ENCODE results near the gene EFCAB8.

The EFCAB8 gene

DNA sequence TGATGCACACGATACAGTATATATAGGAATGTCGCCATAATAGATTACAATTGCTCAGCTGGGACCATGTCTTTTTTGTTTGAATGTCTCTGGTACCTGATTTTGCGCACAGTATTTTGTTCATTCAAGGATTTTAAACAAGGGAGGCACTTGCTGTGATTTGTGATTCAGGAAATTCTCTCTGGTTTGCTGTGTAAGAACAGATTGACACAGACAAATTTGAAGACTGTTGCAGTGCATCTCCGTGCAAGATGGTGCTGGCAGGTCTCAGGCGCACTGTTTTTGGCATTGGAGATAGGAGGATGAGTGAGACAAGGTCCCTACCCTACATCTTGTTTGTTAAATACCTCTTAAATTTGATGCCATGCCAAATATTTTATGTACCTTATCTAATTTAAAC, 36.5 kb upstream of the EFCAB8 start:
- TF ChIP-seq, protein P1, sequence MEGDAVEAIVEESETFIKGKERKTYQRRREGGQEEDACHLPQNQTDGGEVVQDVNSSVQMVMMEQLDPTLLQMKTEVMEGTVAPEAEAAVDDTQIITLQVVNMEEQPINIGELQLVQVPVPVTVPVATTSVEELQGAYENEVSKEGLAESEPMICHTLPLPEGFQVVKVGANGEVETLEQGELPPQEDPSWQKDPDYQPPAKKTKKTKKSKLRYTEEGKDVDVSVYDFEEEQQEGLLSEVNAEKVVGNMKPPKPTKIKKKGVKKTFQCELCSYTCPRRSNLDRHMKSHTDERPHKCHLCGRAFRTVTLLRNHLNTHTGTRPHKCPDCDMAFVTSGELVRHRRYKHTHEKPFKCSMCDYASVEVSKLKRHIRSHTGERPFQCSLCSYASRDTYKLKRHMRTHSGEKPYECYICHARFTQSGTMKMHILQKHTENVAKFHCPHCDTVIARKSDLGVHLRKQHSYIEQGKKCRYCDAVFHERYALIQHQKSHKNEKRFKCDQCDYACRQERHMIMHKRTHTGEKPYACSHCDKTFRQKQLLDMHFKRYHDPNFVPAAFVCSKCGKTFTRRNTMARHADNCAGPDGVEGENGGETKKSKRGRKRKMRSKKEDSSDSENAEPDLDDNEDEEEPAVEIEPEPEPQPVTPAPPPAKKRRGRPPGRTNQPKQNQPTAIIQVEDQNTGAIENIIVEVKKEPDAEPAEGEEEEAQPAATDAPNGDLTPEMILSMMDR (conservative IDR thresholded peaks at IDR 0.05; ENCODE audit: control insufficient read depth, insufficient read depth, low read depth, low read length): no peak
- no peak overlapping the region for H3K4me3 ChIP-seq (ENCODE audit: control insufficient read depth, low read depth, low read length)
- DNase-seq (ENCODE audit: low read depth): no peak

- no peak overlapping the region for H3K4me3 ChIP-seq (ENCODE audit: control insufficient read depth, low read depth, low read length)
These were observed 35.6 kb upstream of the EFCAB8 start for GRCh38 chr20:32823078-32823477.

GRCh38 chr20:32823737-32824588, 34.8 kb upstream of the EFCAB8 start:
- H3K4me3 ChIP-seq (ENCODE audit: control insufficient read depth, low read depth, low read length): no peak overlapping the region
- DNase-seq (ENCODE audit: low read depth): peak; percentile 17
- TF ChIP-seq, protein P1 (conservative IDR thresholded peaks at IDR 0.05; ENCODE audit: control insufficient read depth, insufficient read depth, low read depth, low read length): no peak

More at GRCh38 chr20:32823078-32823477, 35.6 kb upstream of the EFCAB8 start:
- DNase-seq (ENCODE audit: low read depth): peak; percentile 81
- TF ChIP-seq, protein P1 (conservative IDR thresholded peaks at IDR 0.05; ENCODE audit: control insufficient read depth, insufficient read depth, low read depth, low read length): peak; percentile 38

- TF ChIP-seq, protein P1 (conservative IDR thresholded peaks at IDR 0.05; ENCODE audit: control insufficient read depth, insufficient read depth, low read depth, low read length): no peak
- H3K4me3 ChIP-seq (ENCODE audit: control insufficient read depth, low read depth, low read length): no peak overlapping the region
- peak; percentile 47 for DNase-seq (ENCODE audit: low read depth)
These were observed 30.6 kb upstream of the EFCAB8 start for GRCh38 chr20:32828029-32828680.

DNA sequence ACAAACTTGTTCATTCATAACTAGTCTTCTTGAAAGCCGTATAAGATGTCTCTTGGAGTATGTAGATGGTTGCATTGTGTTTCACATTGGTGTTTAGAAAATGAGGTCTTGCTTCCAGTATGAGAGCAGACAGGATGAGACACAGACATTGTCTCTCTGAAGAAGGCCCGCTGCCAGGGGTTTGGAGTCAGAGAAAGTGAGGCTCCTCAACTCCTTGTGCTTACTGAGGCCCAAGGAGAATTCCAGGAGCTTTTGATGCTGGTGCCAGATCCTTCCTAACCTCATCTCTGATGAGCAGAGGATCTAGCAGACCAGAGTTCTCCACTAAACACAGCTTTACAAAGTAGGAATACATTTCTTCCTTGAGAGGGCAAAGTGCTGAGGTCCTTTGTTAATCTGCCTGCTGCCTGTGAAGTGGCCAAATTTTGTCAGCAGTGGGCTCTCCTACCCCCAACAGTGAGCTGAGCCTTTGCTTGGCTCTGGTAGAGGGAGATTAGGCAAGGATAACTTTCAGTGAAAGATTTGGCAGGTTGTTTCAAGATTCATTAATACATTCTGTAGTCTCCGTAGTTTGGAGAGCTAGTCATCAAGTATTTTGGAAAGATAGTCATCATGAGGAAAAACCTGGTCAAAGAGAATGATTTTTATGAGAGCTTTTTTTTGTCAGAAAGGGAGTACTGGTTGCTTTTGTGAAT, 29.3 kb upstream of the EFCAB8 start:
- TF ChIP-seq, protein P1 (conservative IDR thresholded peaks at IDR 0.05; ENCODE audit: control insufficient read depth, insufficient read depth, low read depth, low read length): no peak
- DNase-seq (ENCODE audit: low read depth): peak; percentile 47
- H3K4me3 ChIP-seq (ENCODE audit: control insufficient read depth, low read depth, low read length): no peak overlapping the region

- peak; percentile 64 for DNase-seq (ENCODE audit: low read depth)
- H3K4me3 ChIP-seq (ENCODE audit: control insufficient read depth, low read depth, low read length): no peak overlapping the region
- TF ChIP-seq, protein P1 (conservative IDR thresholded peaks at IDR 0.05; ENCODE audit: control insufficient read depth, insufficient read depth, low read depth, low read length): no peak
These were observed 28.3 kb upstream of the EFCAB8 start for GRCh38 chr20:32830437-32830836.

Data from fibroblast of mammary gland (primary cell).